Measurements from ENCODE around the gene MINDY1. TPM values are rescaled to one million over a fixed set of nuclear protein-coding genes. Genes with fewer than 3 reads are reported as not detected.

The MINDY1 gene
- total RNA-seq, 1 experiment from 2014 or later, result 11.6 TPM

GRCh38 chr1:151054971-151055547 is 48.4 kb upstream of the MINDY1 start:
- Histone ChIP-seq H3K9me3 (ENCODE audit: low read depth, low read length, poor library complexity, severe bottlenecking) (no peaks in the 10 kb centered on the region), H3K27me3 (replicated peaks; ENCODE audit: insufficient read depth, low read depth, low read length, poor library complexity) (no peaks in the 10 kb centered on the region), H3K27ac (ENCODE audit: low read depth, low read length, poor library complexity, severe bottlenecking) (no peak overlapping the region), H3K4me3 (ENCODE audit: low read depth, low read length, poor library complexity, severe bottlenecking) (no peak overlapping the region), H3K36me3 (ENCODE audit: insufficient read depth, low read length, poor library complexity, severe bottlenecking) (peaks cover 49% of the 10 kb centered on the region), H3K4me1 (ENCODE audit: insufficient read depth, low read length, poor library complexity, severe bottlenecking) (peaks cover 10% of the 10 kb centered on the region)
- CTCF ChIA-PET, result no interaction called here
- BruUV-seq (replicated peaks), result no TSS peak
- no peak for TF ChIP-seq CTCF (conservative IDR thresholded peaks at IDR 0.05; ENCODE audit: low read depth, low read length)
- no peak for TF ChIP-seq EZH2 (IDR thresholded peaks at IDR 0.05; ENCODE audit: borderline replicate concordance, low read depth, low read length, poor library complexity, severe bottlenecking)
- POLR2A ChIA-PET (ENCODE audit: low non-redundant PET), result no interaction called here
- intact Hi-C loops (cut with micrococcal nuclease; ENCODE audit: unreplicated experiment), result no loop called here
- no peak for DNase-seq (ENCODE audit: low spot score)

GRCh38 chr1:151051356-151052009 is 44.8 kb upstream of the MINDY1 start:
- Histone ChIP-seq H3K9me3 (ENCODE audit: low read depth, low read length, poor library complexity, severe bottlenecking) (no peaks in the 10 kb centered on the region), H3K27ac (ENCODE audit: low read depth, low read length, poor library complexity, severe bottlenecking) (no peak overlapping the region), H3K27me3 (replicated peaks; ENCODE audit: insufficient read depth, low read depth, low read length, poor library complexity) (no peaks in the 10 kb centered on the region), H3K4me1 (ENCODE audit: insufficient read depth, low read length, poor library complexity, severe bottlenecking) (peaks cover 4% of the 10 kb centered on the region), H3K4me3 (ENCODE audit: low read depth, low read length, poor library complexity, severe bottlenecking) (no peak overlapping the region), H3K36me3 (ENCODE audit: insufficient read depth, low read length, poor library complexity, severe bottlenecking) (peaks cover 44% of the 10 kb centered on the region)
- DNase-seq (ENCODE audit: low spot score), result no peak
- BruUV-seq (replicated peaks), result no TSS peak
- CTCF ChIA-PET, result no interaction called here
- POLR2A ChIA-PET (ENCODE audit: low non-redundant PET), result no interaction called here
- intact Hi-C loops (cut with micrococcal nuclease; ENCODE audit: unreplicated experiment), result no loop called here
- TF ChIP-seq EZH2 (IDR thresholded peaks at IDR 0.05; ENCODE audit: borderline replicate concordance, low read depth, low read length, poor library complexity, severe bottlenecking) (no peak), CTCF (conservative IDR thresholded peaks at IDR 0.05; ENCODE audit: low read depth, low read length) (no peak)

- Histone ChIP-seq H3K27me3 (replicated peaks; ENCODE audit: insufficient read depth, low read depth, low read length, poor library complexity) (no peaks in the 10 kb centered on the region), H3K36me3 (ENCODE audit: insufficient read depth, low read length, poor library complexity, severe bottlenecking) (peaks cover 33% of the 10 kb centered on the region), H3K27ac (ENCODE audit: low read depth, low read length, poor library complexity, severe bottlenecking) (no peak overlapping the region), H3K4me3 (ENCODE audit: low read depth, low read length, poor library complexity, severe bottlenecking) (no peak overlapping the region), H3K4me1 (ENCODE audit: insufficient read depth, low read length, poor library complexity, severe bottlenecking) (peaks cover 4% of the 10 kb centered on the region), H3K9me3 (ENCODE audit: low read depth, low read length, poor library complexity, severe bottlenecking) (no peaks in the 10 kb centered on the region)
- no TSS peak for BruUV-seq (replicated peaks)
- intact Hi-C loops (cut with micrococcal nuclease; ENCODE audit: unreplicated experiment), result no loop called here
- DNase-seq (ENCODE audit: low spot score), result no peak
- no peak for TF ChIP-seq EZH2 (IDR thresholded peaks at IDR 0.05; ENCODE audit: borderline replicate concordance, low read depth, low read length, poor library complexity, severe bottlenecking)
- TF ChIP-seq CTCF (conservative IDR thresholded peaks at IDR 0.05; ENCODE audit: low read depth, low read length), result no peak
- ChIA-PET CTCF (no interaction called here), POLR2A (ENCODE audit: low non-redundant PET) (no interaction called here)
Measured at GRCh38 chr1:151050051-151050688, 43.5 kb upstream of the MINDY1 start.

All from A673 (cell line).